ENCODE results near the gene RXRB.

RXRB gene

GRCh38 chr6:33144373-33144772 is 56.1 kb downstream of the RXRB start:
- Histone ChIP-seq H3K27me3 (ENCODE audit: insufficient read depth, low read length) (0 out of 2 replicates have a peak, but pooled peaks cover under 1% of the 10 kb centered on the region), H3K4me3 (ENCODE audit: low read length) (no peak overlapping the region), H3K9me3 (ENCODE audit: insufficient read depth, low read depth, low read length) (no peaks in the 10 kb centered on the region), H3K9ac (ENCODE audit: low read depth, low read length) (no peak overlapping the region), H3K27ac (ENCODE audit: low read length) (no peak overlapping the region), H3K4me1 (ENCODE audit: insufficient read depth, low read length) (peaks cover 8% of the 10 kb centered on the region; the same call in 1 of the 2 replicates), H3K36me3 (ENCODE audit: insufficient read depth, low read depth, low read length) (no peaks in the 10 kb centered on the region)

Data from iPS-20b (cell line).